ENCODE measurements around the gene MAP2. TPM values are rescaled to one million over a fixed set of nuclear protein-coding genes. Genes with fewer than 3 reads are reported as not detected.

Gene MAP2
- total RNA-seq, 1 experiment from 2014 or later = 7.6 TPM

- TF ChIP-seq E2F5 (CRISPR knock-in tag; IDR thresholded peaks at IDR 0.05) (peak; percentile 89), ZNF423 (CRISPR knock-in tag; IDR thresholded peaks at IDR 0.05) (no peak; the same call in 1 of the 2 replicates), TEAD1 (CRISPR knock-in tag; IDR thresholded peaks at IDR 0.05) (peak; percentile 95), ZNF512 (CRISPR knock-in tag; IDR thresholded peaks at IDR 0.05; ENCODE audit: borderline replicate concordance) (peak; percentile 71; the same call in 1 of the 2 replicates), CDX4 (CRISPR knock-in tag; IDR thresholded peaks at IDR 0.05; ENCODE audit: borderline replicate concordance) (no peak), STAT6 (CRISPR knock-in tag; conservative IDR thresholded peaks at IDR 0.05; ENCODE audit: low read depth) (no peak), CREB1 (CRISPR knock-in tag; IDR thresholded peaks at IDR 0.05) (peak; percentile 96), USF1 (CRISPR knock-in tag; IDR thresholded peaks at IDR 0.05) (peak; percentile 79), EMX1 (CRISPR knock-in tag; IDR thresholded peaks at IDR 0.05) (no peak), NFYB (CRISPR knock-in tag; conservative IDR thresholded peaks at IDR 0.05; ENCODE audit: low read depth) (peak; percentile 51; the same call in 1 of the 2 replicates), HMGA2 (CRISPR knock-in tag; IDR thresholded peaks at IDR 0.05) (no peak), FOXP4 (CRISPR knock-in tag; IDR thresholded peaks at IDR 0.05) (peak; percentile 99), NR2C2 (CRISPR knock-in tag; IDR thresholded peaks at IDR 0.05) (no peak), FOXK1 (CRISPR knock-in tag; IDR thresholded peaks at IDR 0.05) (peak; percentile 93), E2F1 (CRISPR knock-in tag; IDR thresholded peaks at IDR 0.05) (peak; percentile 93), ZNF138 (CRISPR knock-in tag; conservative IDR thresholded peaks at IDR 0.05) (peak; percentile 89; the same call in 1 of the 2 replicates), FOXP1 (CRISPR knock-in tag; IDR thresholded peaks at IDR 0.05; ENCODE audit: borderline replicate concordance) (peak; percentile 99), ZSCAN18 (CRISPR knock-in tag; IDR thresholded peaks at IDR 0.05) (no peak), AFF4 (CRISPR knock-in tag; IDR thresholded peaks at IDR 0.05; ENCODE audit: borderline replicate concordance) (peak; percentile 82; the same call in 1 of the 2 replicates), RELA (CRISPR knock-in tag; IDR thresholded peaks at IDR 0.05; ENCODE audit: borderline replicate concordance) (peak; percentile 98), ZNF416 (CRISPR knock-in tag; IDR thresholded peaks at IDR 0.05) (no peak), MAX (CRISPR knock-in tag; IDR thresholded peaks at IDR 0.05) (peak; percentile 82; the same call in 1 of the 2 replicates)
These were observed 347.8 kb downstream of the MAP2 start, which contains the start of gene UNC80 (continued) for GRCh38 chr2:209771474-209772289.
